Body of pancreas (tissue), 4 donors: Measurements from ENCODE around the gene PAQR8. TPM values are rescaled to one million over a fixed set of nuclear protein-coding genes. Genes with fewer than 3 reads are reported as not detected.
"Not testable (repeated sequence)": the region's sequence is repeated elsewhere in the genome, so short reads cannot be mapped to it uniquely, and the experiment has no call there.

ENCODE experiments used
- ATAC-seq: fragments of 150-250 bp; one replicate; pipeline ENCODE4 v1.9.1; 2016
- DNase-seq, 4 donors: peaks; one replicate each; pipeline ENCODE4 v3.0.0-alpha.2; 2019
- H3K27ac ChIP-seq, 4 donors: fragments of 200-600 bp; sonication (generic); 1 replicate in 3 of 4; 2 replicates in 1 of 4; pipeline versions ENCODE4 v1.5.1 to v1.6.1; 2016 to 2019; ENCODE audit warnings: mild to moderate bottlenecking in 1 of 4, mixed read lengths in 1 of 4, moderate library complexity in 1 of 4
- H3K27me3 ChIP-seq, 2 donors: fragments of 200-600 bp; sonication (generic); one replicate each; pipeline ENCODE4 v1.6.0; 2016; ENCODE audit warnings: mild to moderate bottlenecking in 1 of 2
- H3K36me3 ChIP-seq, 2 donors: fragments of 200-600 bp; sonication (generic); replicated peaks in 1 of 2; 2 replicates each; pipeline ENCODE4 v1.5.1; 2016; ENCODE audit warnings: low read depth in 2 of 2; ENCODE audit not compliant: insufficient read depth in 1 of 2
- H3K4me1 ChIP-seq: fragments of 200-600 bp; sonication (generic); one replicate; pipeline ENCODE4 v1.6.0; 2016
- H3K4me3 ChIP-seq, 2 donors: fragments of 200-600 bp; sonication (generic); 1 replicate in 1 of 2; 2 replicates in 1 of 2; pipeline ENCODE4 v1.5.1; 2016 to 2019
- H3K9me3 ChIP-seq, 3 donors: fragments of 200-600 bp; sonication (generic); 1 replicate in 2 of 3; 2 replicates in 1 of 3; pipeline ENCODE4 v1.5.1; 2016
- POLR2A ChIP-seq, 3 donors: fragments of 450-650 bp; IDR thresholded peaks; one replicate each; pipeline ENCODE4 v1.6.1; 2016; ENCODE audit warnings: antibody characterized with exemption in 3 of 3, mild to moderate bottlenecking in 2 of 3
- WGBS, 2 donors: methylation state at CpG; one replicate each; pipeline ENCODE4 v1.1.5; 2017; 5-methylcytosine and 5-hydroxymethylcytosine counted together
- intact Hi-C: fragments of 100-400 bp; cut with DNase I; formaldehyde crosslinking; loops from one replicate; pipeline ENCODE4 v1.15.1; 2023
- total RNA-seq, 2 donors: library from RNA; depleted of rRNA; stranded (reverse); fragments of >200 nt; gene quantifications; one replicate each; pipeline ENCODE4 v1.1.0, GENCODE V29; 2016
- TF ChIP-seq, protein P1 (sequence below), 7 experiments: fragments of 450-650 bp in 4 of 7; fragments of 200-600 bp in 3 of 7; sonication (generic) in 3 of 7; IDR thresholded peaks; one replicate each; pipeline ENCODE4 v1.5.1; 2016 to 2019; ENCODE audit warnings: antibody characterized with exemption in 7 of 7

PAQR8 gene
- total RNA-seq, 2 donors from 2014 or later, result 4.0 to 4.9 TPM

DNA sequence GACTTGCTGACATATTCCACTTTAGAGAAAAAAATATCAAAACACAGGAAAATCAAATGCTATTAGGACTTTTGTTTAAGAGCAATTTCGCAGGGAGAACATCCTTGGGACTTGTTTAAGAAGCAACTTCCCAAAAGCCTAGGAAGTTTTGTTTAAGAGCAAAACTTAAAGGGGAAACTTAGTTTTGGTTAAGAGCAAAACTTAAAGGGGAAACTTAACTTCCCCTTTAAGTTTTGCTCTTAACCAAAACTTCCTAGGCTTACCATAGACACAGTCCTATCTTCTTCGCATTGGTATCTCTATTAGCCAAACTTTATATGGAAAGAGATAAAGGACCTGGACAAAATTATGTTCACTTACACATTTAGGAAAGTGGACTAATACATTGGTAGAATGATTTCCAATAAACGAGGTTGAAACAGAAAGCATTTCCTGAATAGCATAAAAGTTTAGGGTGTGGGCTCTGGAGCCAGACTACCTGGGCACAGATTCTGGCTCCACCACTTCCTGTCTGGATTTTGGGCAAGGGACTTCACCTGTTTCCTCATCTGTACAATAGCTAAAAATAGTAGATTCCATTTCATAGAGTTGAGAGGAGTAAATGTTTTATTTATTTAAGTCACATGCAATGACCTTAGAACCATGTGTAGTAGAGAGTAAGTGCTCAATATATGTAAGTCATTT is 15.7 kb downstream of the PAQR8 start:
- Histone ChIP-seq H3K4me3 (no peak overlapping the region), H3K9me3 (no peaks in the 10 kb centered on the region), H3K27ac (no peak overlapping the region), H3K36me3 (no peaks in the 10 kb centered on the region), H3K27me3 (no peaks in the 10 kb centered on the region), H3K4me1 (no peaks in the 10 kb centered on the region)
- DNase-seq (no peak), ATAC-seq (no peak)
- no peak for TF ChIP-seq POLR2A (IDR thresholded peaks at IDR 0.05)
- TF ChIP-seq, protein P1, sequence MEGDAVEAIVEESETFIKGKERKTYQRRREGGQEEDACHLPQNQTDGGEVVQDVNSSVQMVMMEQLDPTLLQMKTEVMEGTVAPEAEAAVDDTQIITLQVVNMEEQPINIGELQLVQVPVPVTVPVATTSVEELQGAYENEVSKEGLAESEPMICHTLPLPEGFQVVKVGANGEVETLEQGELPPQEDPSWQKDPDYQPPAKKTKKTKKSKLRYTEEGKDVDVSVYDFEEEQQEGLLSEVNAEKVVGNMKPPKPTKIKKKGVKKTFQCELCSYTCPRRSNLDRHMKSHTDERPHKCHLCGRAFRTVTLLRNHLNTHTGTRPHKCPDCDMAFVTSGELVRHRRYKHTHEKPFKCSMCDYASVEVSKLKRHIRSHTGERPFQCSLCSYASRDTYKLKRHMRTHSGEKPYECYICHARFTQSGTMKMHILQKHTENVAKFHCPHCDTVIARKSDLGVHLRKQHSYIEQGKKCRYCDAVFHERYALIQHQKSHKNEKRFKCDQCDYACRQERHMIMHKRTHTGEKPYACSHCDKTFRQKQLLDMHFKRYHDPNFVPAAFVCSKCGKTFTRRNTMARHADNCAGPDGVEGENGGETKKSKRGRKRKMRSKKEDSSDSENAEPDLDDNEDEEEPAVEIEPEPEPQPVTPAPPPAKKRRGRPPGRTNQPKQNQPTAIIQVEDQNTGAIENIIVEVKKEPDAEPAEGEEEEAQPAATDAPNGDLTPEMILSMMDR (IDR thresholded peaks at IDR 0.05), result no peak
- intact Hi-C loops, result no loop called here
- 41 to 53% methylated on average over 3 of the region's 3 CpGs for WGBS, 2 donors

DNA sequence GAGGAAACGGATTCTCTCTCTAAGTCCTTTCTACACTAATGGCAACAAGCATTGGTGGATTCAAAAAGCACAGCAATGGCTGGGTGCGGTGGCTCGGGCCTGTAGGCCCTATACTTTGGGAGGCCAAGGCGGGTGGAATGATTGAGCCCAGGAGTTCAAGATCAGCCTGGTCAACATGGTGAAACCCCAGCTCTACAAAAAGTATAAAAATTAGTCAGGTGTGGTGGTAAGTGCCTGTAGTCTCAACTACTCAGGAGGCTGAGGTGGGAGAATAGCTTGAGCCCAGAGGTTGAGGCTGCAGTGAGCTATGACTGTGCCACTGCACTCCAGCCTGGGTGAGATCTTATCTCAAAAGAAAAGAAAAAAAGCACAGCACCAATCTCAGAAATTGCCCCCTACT is 19.3 kb downstream of the PAQR8 start:
- H3K36me3 ChIP-seq, result no peaks in the 10 kb centered on the region
- 84 to 88% methylated on average over 4 of the region's 4 CpGs for WGBS, 2 donors
- intact Hi-C loops, result no loop called here

DNA sequence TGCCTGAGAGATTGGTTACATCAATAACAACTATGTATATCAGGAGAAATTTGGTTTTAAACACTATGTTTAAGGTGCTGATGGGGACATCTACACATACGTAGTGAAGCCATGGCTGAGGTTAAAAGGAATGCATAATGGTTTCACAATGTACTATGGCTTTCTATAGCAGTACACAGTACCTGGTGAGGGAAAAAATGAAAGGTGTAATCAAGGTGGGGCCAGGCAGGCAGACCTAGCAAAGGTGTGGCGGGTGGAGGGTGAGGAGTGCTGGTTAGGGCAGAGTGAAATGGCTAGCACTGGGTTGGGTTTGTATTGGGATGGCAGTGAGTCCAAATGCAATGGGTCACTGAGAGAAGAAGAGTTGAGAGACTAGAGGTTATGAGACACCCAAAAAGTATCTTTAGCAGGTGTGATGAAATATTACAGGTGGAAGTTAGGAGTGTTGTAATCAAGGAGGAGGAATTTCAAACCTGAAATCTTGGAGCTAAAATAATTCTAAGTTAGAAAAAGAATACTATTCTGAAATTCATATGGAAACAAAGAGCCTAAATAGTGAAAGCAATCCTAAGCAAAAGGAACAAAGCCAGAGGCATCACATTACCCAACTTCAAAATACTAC is 22.3 kb downstream of the PAQR8 start:
- Histone ChIP-seq H3K4me1 (peaks cover 16% of the 10 kb centered on the region), H3K36me3 (no peaks in the 10 kb centered on the region), H3K27ac (no peak overlapping the region), H3K4me3 (no peak overlapping the region), H3K27me3 (no peaks in the 10 kb centered on the region), H3K9me3 (no peaks in the 10 kb centered on the region)
- intact Hi-C loops, result no loop called here
- DNase-seq, result no peak
- no peak for ATAC-seq
- TF ChIP-seq, protein P1 (IDR thresholded peaks at IDR 0.05), result no peak
- TF ChIP-seq POLR2A (IDR thresholded peaks at IDR 0.05), result no peak
- 86 to 88% methylated on average over 2 of the region's 2 CpGs for WGBS, 2 donors

More for the DNA sequence above, 19.3 kb downstream of the PAQR8 start:
- H3K27me3 ChIP-seq, result no peaks in the 10 kb centered on the region
- H3K4me3 ChIP-seq, result no peak overlapping the region
- no peak for ATAC-seq
- no peaks in the 10 kb centered on the region for H3K4me1 ChIP-seq
- no peak for DNase-seq
- H3K27ac ChIP-seq, result no peak overlapping the region
- TF ChIP-seq, protein P1 (IDR thresholded peaks at IDR 0.05), result no peak
- no peak for TF ChIP-seq POLR2A (IDR thresholded peaks at IDR 0.05)
- no peaks in the 10 kb centered on the region for H3K9me3 ChIP-seq

DNA sequence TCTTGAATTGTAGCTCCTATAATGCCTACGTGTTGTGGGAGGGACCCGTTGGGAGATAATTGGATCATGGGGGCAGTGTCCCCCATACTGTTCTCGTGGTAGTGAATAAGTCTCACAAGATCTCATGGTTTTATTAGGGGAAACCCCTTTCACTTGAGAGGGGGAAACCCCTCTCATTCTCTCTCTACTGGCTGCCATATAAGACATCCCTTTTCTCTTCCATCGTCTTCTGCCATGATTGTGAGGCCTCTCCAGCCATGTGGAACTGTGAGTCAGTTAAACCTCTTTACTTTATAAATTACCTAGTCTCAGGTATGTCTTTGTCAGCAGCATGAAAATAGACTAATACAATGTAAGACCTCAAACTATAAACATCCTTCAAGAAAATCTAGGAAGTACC is 23.1 kb downstream of the PAQR8 start:
- intact Hi-C loops, result no loop called here
- Histone ChIP-seq H3K36me3 (no peaks in the 10 kb centered on the region), H3K27ac (no peak overlapping the region), H3K4me3 (no peak overlapping the region), H3K27me3 (no peaks in the 10 kb centered on the region), H3K4me1 (peaks cover 24% of the 10 kb centered on the region), H3K9me3 (no peaks in the 10 kb centered on the region)
- DNase-seq (no peak), ATAC-seq (no peak)
- 91 to 93% methylated on average over 4 of the region's 4 CpGs for WGBS, 2 donors
- TF ChIP-seq POLR2A (IDR thresholded peaks at IDR 0.05), result no peak
- TF ChIP-seq, protein P1 (IDR thresholded peaks at IDR 0.05), result no peak

DNA sequence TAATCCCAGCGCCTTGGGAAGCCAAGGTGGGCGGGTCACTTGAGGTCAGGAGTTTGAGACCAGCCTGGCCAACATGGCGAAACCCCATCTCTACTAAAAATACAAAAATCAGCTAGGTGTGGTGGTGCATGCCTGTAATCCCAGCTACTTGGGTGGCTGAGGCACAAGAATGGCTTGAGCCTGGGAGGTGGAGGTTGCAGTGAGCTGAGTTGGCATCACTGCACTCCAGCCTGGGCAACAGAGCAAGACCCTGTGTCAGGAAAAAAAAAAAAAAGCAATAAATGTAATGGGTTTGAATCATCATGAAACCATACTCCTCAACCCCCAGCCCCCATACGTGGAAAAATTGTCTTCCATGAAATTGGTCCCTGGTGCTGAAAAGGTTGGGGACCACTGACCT is 26.2 kb downstream of the PAQR8 start:
- ATAC-seq, result not testable (repeated sequence)
- H3K4me1 ChIP-seq, result peaks cover 31% of the 10 kb centered on the region
- WGBS, 2 donors, result 68 to 72% methylated on average over 4 of the region's 4 CpGs

More for the DNA sequence above, 26.2 kb downstream of the PAQR8 start:
- H3K9me3 ChIP-seq, H3K27me3 ChIP-seq, DNase-seq, H3K36me3 ChIP-seq, intact Hi-C loops, H3K4me3 ChIP-seq: not testable (repeated sequence)
- peak overlapping the region in 3 of 4 donors; percentile 22 to 69 (median 67) for H3K27ac ChIP-seq
